ENCODE results near the gene ARAP2. TPM values are rescaled to one million over a fixed set of nuclear protein-coding genes. Genes with fewer than 3 reads are reported as not detected.

The ARAP2 gene
- total RNA-seq, 3 donors from 2014 or later (not counting 1 experiment from before 2014, with no cell fraction given): 199 to 295 (median 270) TPM

GRCh38 chr4:36029951-36030350, 214.4 kb downstream of the ARAP2 start:
- Mint-ChIP-seq H3K4me1 (no peaks in the 10 kb centered on the region), H3K4me3 (no peak overlapping the region), H3K36me3 (peaks cover 23% of the 10 kb centered on the region), H3K27ac (no peak overlapping the region), H3K27me3 (ENCODE audit: low read depth in 2 of 2) (no peaks in the 10 kb centered on the region), H3K9me3 (peaks cover 0 to 3% of the 10 kb centered on the region in 2 donors)
- ATAC-seq (no peak), DNase-seq (no peak)
- TF ChIP-seq CTCF (IDR thresholded peaks at IDR 0.05): no peak
- H3K9me3 ChIP-seq (ENCODE audit: control insufficient read depth, insufficient read depth, low read length): no peaks in the 10 kb centered on the region
- intact Hi-C loops (cut with micrococcal nuclease): no loop called here
- H3K4me1 ChIP-seq (ENCODE audit: control insufficient read depth, insufficient read depth, low read length): no peaks in the 10 kb centered on the region
- H3K27ac ChIP-seq (ENCODE audit: low read length): no peak overlapping the region
- H3K27me3 ChIP-seq (ENCODE audit: control insufficient read depth, insufficient read depth, low read length): no peaks in the 10 kb centered on the region
- H3K4me3 ChIP-seq (ENCODE audit: low read length): no peak overlapping the region
- H3K36me3 ChIP-seq (ENCODE audit: control insufficient read depth, insufficient read depth, low read length): no peaks in the 10 kb centered on the region

- Histone ChIP-seq H3K27ac (ENCODE audit: low read length) (no peak overlapping the region), H3K4me3 (ENCODE audit: low read length) (no peak overlapping the region), H3K27me3 (ENCODE audit: control insufficient read depth, insufficient read depth, low read length) (no peaks in the 10 kb centered on the region), H3K4me1 (ENCODE audit: control insufficient read depth, insufficient read depth, low read length) (no peaks in the 10 kb centered on the region), H3K9me3 (ENCODE audit: control insufficient read depth, insufficient read depth, low read length) (no peaks in the 10 kb centered on the region), H3K36me3 (ENCODE audit: control insufficient read depth, insufficient read depth, low read length) (no peaks in the 10 kb centered on the region)
- no peaks in the 10 kb centered on the region for H3K9me3 Mint-ChIP-seq
- no peaks in the 10 kb centered on the region for H3K4me1 Mint-ChIP-seq
- no peak for ATAC-seq
- WGBS (ENCODE audit: insufficient coverage): 88% methylated on average over 5 of the region's 5 CpGs
- no peaks in the 10 kb centered on the region for H3K36me3 Mint-ChIP-seq
- no peak overlapping the region for H3K4me3 Mint-ChIP-seq
- intact Hi-C loops (cut with micrococcal nuclease): no loop called here
- no peak for DNase-seq
- no peak for TF ChIP-seq CTCF (IDR thresholded peaks at IDR 0.05)
- no peak overlapping the region for H3K27ac Mint-ChIP-seq
- no peaks in the 10 kb centered on the region for H3K27me3 Mint-ChIP-seq (ENCODE audit: low read depth in 2 of 2)
Measured at GRCh38 chr4:36027203-36027602, 217.1 kb downstream of the ARAP2 start.

GRCh38 chr4:36026348-36026880, 217.9 kb downstream of the ARAP2 start:
- Histone ChIP-seq H3K27me3 (ENCODE audit: control insufficient read depth, insufficient read depth, low read length) (no peaks in the 10 kb centered on the region), H3K27ac (ENCODE audit: low read length) (no peak overlapping the region), H3K9me3 (ENCODE audit: control insufficient read depth, insufficient read depth, low read length) (no peaks in the 10 kb centered on the region), H3K36me3 (ENCODE audit: control insufficient read depth, insufficient read depth, low read length) (no peaks in the 10 kb centered on the region), H3K4me3 (ENCODE audit: low read length) (no peak overlapping the region), H3K4me1 (ENCODE audit: control insufficient read depth, insufficient read depth, low read length) (no peaks in the 10 kb centered on the region)
- no peak overlapping the region for H3K27ac Mint-ChIP-seq
- H3K4me3 Mint-ChIP-seq: no peak overlapping the region
- WGBS (ENCODE audit: insufficient coverage): 95% methylated on average over 6 of the region's 6 CpGs
- DNase-seq: no peak
- no peaks in the 10 kb centered on the region for H3K27me3 Mint-ChIP-seq (ENCODE audit: low read depth in 2 of 2)
- no peaks in the 10 kb centered on the region for H3K4me1 Mint-ChIP-seq
- TF ChIP-seq CTCF (IDR thresholded peaks at IDR 0.05): no peak
- H3K36me3 Mint-ChIP-seq: no peaks in the 10 kb centered on the region
- intact Hi-C loops (cut with micrococcal nuclease): no loop called here
- no peaks in the 10 kb centered on the region for H3K9me3 Mint-ChIP-seq
- ATAC-seq: no peak

GRCh38 chr4:36024901-36025660, 219.2 kb downstream of the ARAP2 start:
- no peak overlapping the region for H3K27ac Mint-ChIP-seq
- no peak overlapping the region for H3K4me3 ChIP-seq (ENCODE audit: low read length)
- ATAC-seq (no peak), DNase-seq (no peak)
- no peak overlapping the region for H3K27ac ChIP-seq (ENCODE audit: low read length)
- no peaks in the 10 kb centered on the region for H3K9me3 ChIP-seq (ENCODE audit: control insufficient read depth, insufficient read depth, low read length)
- H3K4me1 ChIP-seq (ENCODE audit: control insufficient read depth, insufficient read depth, low read length): no peaks in the 10 kb centered on the region
- no peak overlapping the region for H3K4me3 Mint-ChIP-seq
- intact Hi-C loops (cut with micrococcal nuclease): no loop called here
- H3K4me1 Mint-ChIP-seq: no peaks in the 10 kb centered on the region
- 95% methylated on average over 5 of the region's 6 CpGs for WGBS (ENCODE audit: insufficient coverage)
- H3K27me3 ChIP-seq (ENCODE audit: control insufficient read depth, insufficient read depth, low read length): no peaks in the 10 kb centered on the region
- H3K9me3 Mint-ChIP-seq: no peaks in the 10 kb centered on the region
- H3K36me3 ChIP-seq (ENCODE audit: control insufficient read depth, insufficient read depth, low read length): no peaks in the 10 kb centered on the region
- no peak for TF ChIP-seq CTCF (IDR thresholded peaks at IDR 0.05)
- H3K27me3 Mint-ChIP-seq (ENCODE audit: low read depth in 2 of 2): no peaks in the 10 kb centered on the region
- H3K36me3 Mint-ChIP-seq: no peaks in the 10 kb centered on the region

Measured in natural killer cell (primary cell).